Renal cortical epithelial cell (primary cell): ENCODE measurements around the gene ZNG1B. TPM values are rescaled to one million over a fixed set of nuclear protein-coding genes. Genes with fewer than 3 reads are reported as not detected.
"Not testable (repeated sequence)": the region's sequence is repeated elsewhere in the genome, so short reads cannot be mapped to it uniquely, and the experiment has no call there.

Experiments used
- DNase-seq: peaks from one replicate; pipeline ENCODE4 v3.0.0-alpha.2; 2011; ENCODE audit warnings: low read depth
- total RNA-seq: library from RNA; depleted of rRNA; stranded (reverse); fragments of >200 nt; gene quantifications from 2 replicates; pipeline ENCODE4 v1.2.3, GENCODE V29; 2014

ZNG1B gene
- total RNA-seq, 1 donor from 2014 or later: 45.8 TPM

GRCh38 chr2:113503094-113504042, 65.9 kb downstream of the ZNG1B start:
- not testable (repeated sequence) for DNase-seq

GRCh38 chr2:113504081-113504480, 66.6 kb downstream of the ZNG1B start:
- DNase-seq: not testable (repeated sequence)

GRCh38 chr2:113507394-113508140, 70.1 kb downstream of the ZNG1B start:
- not testable (repeated sequence) for DNase-seq

- DNase-seq: not testable (repeated sequence)
Measured at GRCh38 chr2:113508187-113508586, 70.7 kb downstream of the ZNG1B start.

- DNase-seq: not testable (repeated sequence)
Measured at GRCh38 chr2:113510913-113511312, 73.4 kb downstream of the ZNG1B start.

GRCh38 chr2:113511859-113512258, 74.4 kb downstream of the ZNG1B start:
- not testable (repeated sequence) for DNase-seq

- DNase-seq: not testable (repeated sequence)
Measured at GRCh38 chr2:113515457-113515856, 78.0 kb downstream of the ZNG1B start.

- not testable (repeated sequence) for DNase-seq
Measured at GRCh38 chr2:113515995-113516394, 78.5 kb downstream of the ZNG1B start.

- DNase-seq: not testable (repeated sequence)
Measured at GRCh38 chr2:113517025-113517424, 79.5 kb downstream of the ZNG1B start.

- not testable (repeated sequence) for DNase-seq
Measured at GRCh38 chr2:113520837-113521236, 83.3 kb downstream of the ZNG1B start.

- DNase-seq: not testable (repeated sequence)
Measured at GRCh38 chr2:113521492-113521891, 84.0 kb downstream of the ZNG1B start.

GRCh38 chr2:113524986-113525385, 87.5 kb downstream of the ZNG1B start:
- DNase-seq: not testable (repeated sequence)

GRCh38 chr2:113527350-113528045, 90.0 kb downstream of the ZNG1B start:
- not testable (repeated sequence) for DNase-seq

GRCh38 chr2:113528126-113528525, 90.6 kb downstream of the ZNG1B start:
- not testable (repeated sequence) for DNase-seq

GRCh38 chr2:113528904-113529303, 91.4 kb downstream of the ZNG1B start:
- DNase-seq: not testable (repeated sequence)

GRCh38 chr2:113532991-113533390, 95.5 kb downstream of the ZNG1B start:
- DNase-seq: not testable (repeated sequence)

- not testable (repeated sequence) for DNase-seq
Measured at GRCh38 chr2:113536573-113536972, 99.1 kb downstream of the ZNG1B start.

- not testable (repeated sequence) for DNase-seq
Measured at GRCh38 chr2:113540834-113541203, 103.3 kb downstream of the ZNG1B start.

- not testable (repeated sequence) for DNase-seq
Measured at GRCh38 chr2:113541204-113541975, 103.9 kb downstream of the ZNG1B start.

- DNase-seq: not testable (repeated sequence)
Measured at GRCh38 chr2:113541976-113542485, 104.5 kb downstream of the ZNG1B start.

- not testable (repeated sequence) for DNase-seq
Measured at GRCh38 chr2:113542529-113542928, 105.0 kb downstream of the ZNG1B start.
